Fibroblast of lung (primary cell): ENCODE data around the gene SENP2. TPM values are rescaled to one million over a fixed set of nuclear protein-coding genes. Genes with fewer than 3 reads are reported as not detected.

Experiments
- DNase-seq, 2 donors: peaks; one replicate each; pipeline versions ENCODE4 v3.0.0 to v3.0.0-alpha.2; 2010; ENCODE audit warnings: low read depth in 2 of 2
- H2AFZ ChIP-seq: 2 replicates; pipeline ENCODE4 v1.5.1; 2012; ENCODE audit warnings: low read length, control low read depth, inconsistent platforms
- H3K27ac ChIP-seq: 2 replicates; pipeline ENCODE4 v1.5.1; 2011; ENCODE audit warnings: low read length, control low read depth; ENCODE audit not compliant: insufficient read depth
- H3K27me3 ChIP-seq: 2 replicates; pipeline ENCODE4 v1.5.1; 2011; ENCODE audit warnings: mild to moderate bottlenecking, low read length; ENCODE audit not compliant: control insufficient read depth, insufficient read depth
- H3K36me3 ChIP-seq: 2 replicates; pipeline ENCODE4 v1.5.1; 2011; ENCODE audit warnings: low read length; ENCODE audit not compliant: control insufficient read depth, insufficient read depth
- H3K4me1 ChIP-seq: 2 replicates; pipeline ENCODE4 v1.5.1; 2011; ENCODE audit warnings: low read length; ENCODE audit not compliant: control insufficient read depth, insufficient read depth; ENCODE audit errors: extremely low read depth
- H3K4me2 ChIP-seq: 2 replicates; pipeline ENCODE4 v1.5.1; 2011; ENCODE audit warnings: low read length, control low read depth; ENCODE audit not compliant: insufficient read depth; ENCODE audit errors: extremely low read depth
- H3K4me3 ChIP-seq, 4 experiments: fragments of 200-600 bp in 1 of 4; sonication (generic) in 1 of 4; replicated peaks in 1 of 4; 2 replicates each; pipeline ENCODE4 v1.5.1; 2011 to 2016; ENCODE audit warnings: low read length in 4 of 4, low read depth in 3 of 4, mild to moderate bottlenecking in 3 of 4, control low read depth in 2 of 4, inconsistent platforms in 1 of 4, mixed read lengths in 1 of 4; ENCODE audit not compliant: insufficient read depth in 1 of 4; ENCODE audit errors: control extremely low read depth in 1 of 4
- H3K79me2 ChIP-seq: 2 replicates; pipeline ENCODE4 v1.5.1; 2012; ENCODE audit warnings: mild to moderate bottlenecking, low read length, inconsistent platforms; ENCODE audit not compliant: control insufficient read depth, insufficient read depth
- H3K9ac ChIP-seq: 2 replicates; pipeline ENCODE4 v1.5.1; 2011; ENCODE audit warnings: mild to moderate bottlenecking, low read length, control low read depth; ENCODE audit not compliant: insufficient read depth
- H3K9me3 ChIP-seq: 2 replicates; pipeline ENCODE4 v1.5.1; 2012; ENCODE audit warnings: low read depth, low read length; ENCODE audit not compliant: control insufficient read depth, insufficient read depth
- H4K20me1 ChIP-seq: 2 replicates; pipeline ENCODE4 v1.5.1; 2011; ENCODE audit warnings: low read length; ENCODE audit not compliant: control insufficient read depth, insufficient read depth; ENCODE audit errors: extremely low read depth
- EZH2 ChIP-seq: IDR thresholded peaks from 2 replicates; pipeline ENCODE4 v1.5.1; 2012; ENCODE audit warnings: low read length, control low read depth, mild to moderate bottlenecking; ENCODE audit errors: missing control alignments
- polyA plus RNA-seq, 2 donors: library from polyadenylated mRNA; depleted of rRNA in 1 of 2; stranded (reverse) in 1 of 2; unstranded in 1 of 2; fragments of >200 nt; gene quantifications; 2 replicates each; pipeline ENCODE4 v1.2.1, GENCODE V29; 2011 to 2012; ENCODE audit warnings: missing spikeins in 1 of 2
- total RNA-seq: library from RNA; depleted of rRNA; stranded (reverse); fragments of >200 nt; gene quantifications from 2 replicates; pipeline ENCODE4 v1.2.1, GENCODE V29; 2014
- TF ChIP-seq, protein P1 (sequence below), 2 donors: IDR thresholded peaks in 1 of 2; conservative IDR thresholded peaks in 1 of 2; 1 replicate in 1 of 2; 2 replicates in 1 of 2; pipeline ENCODE4 v1.5.1; 2011 to 2012; ENCODE audit warnings: low read length in 2 of 2, control low read depth in 1 of 2, inconsistent platforms in 1 of 2, low read depth in 1 of 2, mild to moderate bottlenecking in 1 of 2

Gene SENP2
- total and polyA plus RNA-seq, 2 donors (not counting 1 experiment from before 2014, with no cell fraction given), result 19.6 to 26.9 TPM

DNA sequence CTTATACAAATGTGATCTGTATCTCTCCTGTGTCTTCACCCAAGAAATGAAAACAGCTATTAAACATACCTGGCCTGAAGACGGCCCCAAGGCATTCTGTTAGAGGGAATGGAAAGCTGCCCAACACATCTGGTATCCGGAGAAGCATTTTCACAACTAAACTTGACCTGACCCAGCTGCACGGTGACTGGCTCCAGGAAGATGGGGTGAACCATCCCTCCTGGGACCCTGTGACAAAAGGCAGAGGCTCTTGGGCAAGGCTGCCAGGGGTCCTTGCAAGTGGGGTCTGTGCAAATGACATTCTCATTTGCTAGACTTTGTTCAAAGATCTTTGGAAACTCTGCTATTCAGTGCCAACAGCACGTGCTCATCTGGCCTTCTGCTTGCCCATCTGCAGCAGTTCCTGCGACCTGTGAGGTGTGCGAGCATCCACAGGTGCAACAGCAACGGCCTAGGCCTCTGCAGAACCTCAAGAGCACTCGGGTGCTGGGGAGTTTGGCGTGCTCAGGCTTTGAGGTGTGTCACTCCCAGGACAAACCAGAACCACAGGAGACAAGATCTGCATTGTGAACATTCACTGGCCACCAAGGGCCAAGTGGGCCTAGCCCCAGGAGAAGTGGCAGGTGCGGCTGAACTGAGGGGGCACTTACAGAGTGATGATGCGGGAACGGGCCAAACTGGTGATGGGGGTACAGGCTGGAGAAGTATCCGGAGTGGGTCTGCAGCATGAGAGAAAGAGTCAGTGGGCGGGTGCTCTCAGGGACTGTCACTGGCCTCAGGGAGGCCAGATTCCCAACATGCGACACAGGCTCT lies 71.8 kb downstream of the SENP2 start:
- no peak for DNase-seq
- TF ChIP-seq, protein P1, sequence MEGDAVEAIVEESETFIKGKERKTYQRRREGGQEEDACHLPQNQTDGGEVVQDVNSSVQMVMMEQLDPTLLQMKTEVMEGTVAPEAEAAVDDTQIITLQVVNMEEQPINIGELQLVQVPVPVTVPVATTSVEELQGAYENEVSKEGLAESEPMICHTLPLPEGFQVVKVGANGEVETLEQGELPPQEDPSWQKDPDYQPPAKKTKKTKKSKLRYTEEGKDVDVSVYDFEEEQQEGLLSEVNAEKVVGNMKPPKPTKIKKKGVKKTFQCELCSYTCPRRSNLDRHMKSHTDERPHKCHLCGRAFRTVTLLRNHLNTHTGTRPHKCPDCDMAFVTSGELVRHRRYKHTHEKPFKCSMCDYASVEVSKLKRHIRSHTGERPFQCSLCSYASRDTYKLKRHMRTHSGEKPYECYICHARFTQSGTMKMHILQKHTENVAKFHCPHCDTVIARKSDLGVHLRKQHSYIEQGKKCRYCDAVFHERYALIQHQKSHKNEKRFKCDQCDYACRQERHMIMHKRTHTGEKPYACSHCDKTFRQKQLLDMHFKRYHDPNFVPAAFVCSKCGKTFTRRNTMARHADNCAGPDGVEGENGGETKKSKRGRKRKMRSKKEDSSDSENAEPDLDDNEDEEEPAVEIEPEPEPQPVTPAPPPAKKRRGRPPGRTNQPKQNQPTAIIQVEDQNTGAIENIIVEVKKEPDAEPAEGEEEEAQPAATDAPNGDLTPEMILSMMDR (conservative IDR thresholded peaks at IDR 0.05 in 1 of 2, IDR thresholded peaks at IDR 0.05 in 1 of 2; ENCODE audit: low read depth in 1 of 2, low read length in 2 of 2), result no peak
- TF ChIP-seq EZH2, result no peak
- Histone ChIP-seq H3K79me2 (no peaks in the 10 kb centered on the region), H3K27ac (peak overlapping the region; percentile 79), H3K9ac (no peak overlapping the region), H3K27me3 (no peaks in the 10 kb centered on the region), H3K4me2 (no peak overlapping the region), H3K4me1 (peaks cover 41% of the 10 kb centered on the region), H3K9me3 (no peaks in the 10 kb centered on the region), H3K36me3 (peaks cover 14% of the 10 kb centered on the region), H3K4me3 (no peak overlapping the region), H4K20me1 (no peaks in the 10 kb centered on the region), H2AFZ (no peak overlapping the region)

DNA sequence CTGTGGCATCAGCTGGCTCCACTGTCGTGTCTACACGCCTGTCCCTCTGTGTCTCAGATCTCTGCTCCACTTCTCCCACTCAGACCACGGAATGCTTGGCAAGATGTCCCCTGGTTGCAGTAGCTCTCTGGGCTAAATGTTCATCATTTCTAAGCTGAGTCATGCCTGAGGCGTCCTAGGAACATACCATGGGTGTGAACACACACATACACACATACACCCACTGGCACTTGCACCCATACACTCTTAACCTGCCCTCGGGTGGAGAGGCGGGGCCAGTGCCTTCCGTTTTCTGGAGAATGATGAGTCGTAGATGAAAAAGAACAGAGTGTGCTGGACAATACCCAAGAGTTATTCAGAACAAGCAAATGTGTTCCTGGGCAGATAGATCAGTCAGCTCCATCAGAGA lies 72.4 kb downstream of the SENP2 start:
- Histone ChIP-seq H3K4me3 (no peak overlapping the region), H4K20me1 (no peaks in the 10 kb centered on the region), H2AFZ (no peak overlapping the region), H3K79me2 (no peaks in the 10 kb centered on the region), H3K27ac (peak overlapping the region; percentile 79), H3K4me1 (peaks cover 41% of the 10 kb centered on the region), H3K36me3 (peaks cover 13% of the 10 kb centered on the region), H3K4me2 (no peak overlapping the region), H3K27me3 (no peaks in the 10 kb centered on the region), H3K9ac (no peak overlapping the region), H3K9me3 (no peaks in the 10 kb centered on the region)
- TF ChIP-seq, protein P1 (conservative IDR thresholded peaks at IDR 0.05 in 1 of 2, IDR thresholded peaks at IDR 0.05 in 1 of 2; ENCODE audit: low read depth in 1 of 2, low read length in 2 of 2), result no peak
- no peak for TF ChIP-seq EZH2
- peak; percentile 99 for DNase-seq

DNA sequence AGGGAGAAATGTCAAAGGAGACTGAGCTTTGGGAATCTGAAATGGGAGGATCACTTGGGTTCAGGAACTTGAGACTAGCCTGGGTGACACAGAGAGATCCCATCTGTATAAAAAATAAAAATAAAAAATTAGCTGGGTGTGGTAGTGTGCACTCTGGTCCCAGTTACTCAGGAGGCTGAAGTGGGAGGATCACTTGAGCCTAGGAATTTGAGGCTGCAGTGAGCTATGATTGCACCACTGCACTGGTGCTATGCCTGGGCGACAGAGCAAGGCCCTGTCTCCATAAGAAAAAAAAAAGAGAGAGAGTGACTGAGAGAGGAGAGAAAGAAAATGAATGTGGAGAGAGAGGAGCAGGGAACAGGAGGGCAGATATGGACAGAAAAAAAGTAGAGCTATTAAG lies 72.8 kb downstream of the SENP2 start:
- Histone ChIP-seq H3K36me3 (peaks cover 11% of the 10 kb centered on the region), H3K4me1 (peaks cover 41% of the 10 kb centered on the region), H3K27ac (peak overlapping the region; percentile 18), H3K9ac (no peak overlapping the region), H3K79me2 (no peaks in the 10 kb centered on the region), H3K27me3 (no peaks in the 10 kb centered on the region), H2AFZ (no peak overlapping the region), H3K9me3 (no peaks in the 10 kb centered on the region), H4K20me1 (no peaks in the 10 kb centered on the region), H3K4me3 (no peak overlapping the region), H3K4me2 (no peak overlapping the region)
- TF ChIP-seq EZH2, result no peak
- TF ChIP-seq, protein P1 (conservative IDR thresholded peaks at IDR 0.05 in 1 of 2, IDR thresholded peaks at IDR 0.05 in 1 of 2; ENCODE audit: low read depth in 1 of 2, low read length in 2 of 2), result no peak
- no peak for DNase-seq
